ENCODE measurements around the gene MAGI1. TPM values are rescaled to one million over a fixed set of nuclear protein-coding genes. Genes with fewer than 3 reads are reported as not detected.

Gene MAGI1
- total RNA-seq, 3 donors from 2014 or later (not counting 1 experiment from before 2014, with no cell fraction given): not detected

DNA sequence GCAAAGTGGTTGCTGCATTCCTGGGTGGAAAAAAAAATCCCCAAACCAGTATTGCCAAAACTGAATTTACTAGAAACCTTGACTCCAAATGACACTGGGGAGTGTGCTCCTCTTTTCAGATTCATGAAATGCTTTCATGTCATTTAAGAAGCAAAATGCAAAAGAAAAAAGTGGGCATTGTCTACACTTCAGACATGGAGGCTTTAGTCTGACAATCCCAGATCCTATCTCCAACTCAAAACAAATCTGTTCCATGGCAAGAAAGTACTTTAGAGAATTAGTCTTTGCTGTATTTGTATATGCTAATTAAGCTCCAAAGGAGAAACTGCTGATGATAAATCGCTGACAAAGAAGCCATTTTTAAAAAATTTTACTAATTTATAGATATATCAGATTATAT lies 366.7 kb downstream of the MAGI1 start:
- H3K27ac Mint-ChIP-seq: no peak overlapping the region
- no peak for TF ChIP-seq CTCF (IDR thresholded peaks at IDR 0.05)
- Histone ChIP-seq H3K4me3 (ENCODE audit: low read length) (no peak overlapping the region), H3K9me3 (ENCODE audit: control insufficient read depth, insufficient read depth, low read length) (no peaks in the 10 kb centered on the region), H3K27me3 (ENCODE audit: control insufficient read depth, insufficient read depth, low read length) (no peaks in the 10 kb centered on the region), H3K4me1 (ENCODE audit: control insufficient read depth, insufficient read depth, low read length) (no peaks in the 10 kb centered on the region), H3K27ac (ENCODE audit: low read length) (no peak overlapping the region), H3K36me3 (ENCODE audit: control insufficient read depth, insufficient read depth, low read length) (no peaks in the 10 kb centered on the region)
- no peaks in the 10 kb centered on the region for H3K36me3 Mint-ChIP-seq
- H3K4me1 Mint-ChIP-seq: no peaks in the 10 kb centered on the region
- no peak for DNase-seq
- intact Hi-C loops (cut with micrococcal nuclease): no loop called here
- H3K27me3 Mint-ChIP-seq (ENCODE audit: low read depth in 2 of 2): no peaks in the 10 kb centered on the region
- no CpG with 5 or more reads among the region's 1 CpG for WGBS (ENCODE audit: insufficient coverage)
- ATAC-seq: no peak
- H3K4me3 Mint-ChIP-seq: no peak overlapping the region
- no peaks in the 10 kb centered on the region for H3K9me3 Mint-ChIP-seq

- no peak for DNase-seq
- no peaks in the 10 kb centered on the region for H3K9me3 Mint-ChIP-seq
- ATAC-seq: no peak
- H3K27me3 Mint-ChIP-seq (ENCODE audit: low read depth in 2 of 2): no peaks in the 10 kb centered on the region
- H3K36me3 ChIP-seq (ENCODE audit: control insufficient read depth, insufficient read depth, low read length): no peaks in the 10 kb centered on the region
- H3K4me1 ChIP-seq (ENCODE audit: control insufficient read depth, insufficient read depth, low read length): no peaks in the 10 kb centered on the region
- no peaks in the 10 kb centered on the region for H3K36me3 Mint-ChIP-seq
- no peaks in the 10 kb centered on the region for H3K27me3 ChIP-seq (ENCODE audit: control insufficient read depth, insufficient read depth, low read length)
- WGBS (ENCODE audit: insufficient coverage): 90% methylated on average over 3 of the region's 3 CpGs
- H3K27ac ChIP-seq (ENCODE audit: low read length): no peak overlapping the region
- H3K4me1 Mint-ChIP-seq: no peaks in the 10 kb centered on the region
- H3K9me3 ChIP-seq (ENCODE audit: control insufficient read depth, insufficient read depth, low read length): no peaks in the 10 kb centered on the region
- no peak for TF ChIP-seq CTCF (IDR thresholded peaks at IDR 0.05)
- H3K4me3 ChIP-seq (ENCODE audit: low read length): no peak overlapping the region
- intact Hi-C loops (cut with micrococcal nuclease): no loop called here
- no peak overlapping the region for H3K27ac Mint-ChIP-seq
- no peak overlapping the region for H3K4me3 Mint-ChIP-seq
Measured at GRCh38 chr3:65671004-65671403, 367.7 kb downstream of the MAGI1 start.

GRCh38 chr3:65669163-65669875 lies 369.4 kb downstream of the MAGI1 start:
- H3K9me3 ChIP-seq (ENCODE audit: control insufficient read depth, insufficient read depth, low read length): no peaks in the 10 kb centered on the region
- no peak overlapping the region for H3K4me3 ChIP-seq (ENCODE audit: low read length)
- Mint-ChIP-seq H3K9me3 (no peaks in the 10 kb centered on the region), H3K27ac (no peak overlapping the region), H3K4me3 (no peak overlapping the region), H3K27me3 (ENCODE audit: low read depth in 2 of 2) (no peaks in the 10 kb centered on the region), H3K36me3 (no peaks in the 10 kb centered on the region), H3K4me1 (no peaks in the 10 kb centered on the region)
- H3K4me1 ChIP-seq (ENCODE audit: control insufficient read depth, insufficient read depth, low read length): no peaks in the 10 kb centered on the region
- ATAC-seq (no peak), DNase-seq (no peak)
- 77% methylated on average over 4 of the region's 5 CpGs for WGBS (ENCODE audit: insufficient coverage)
- no peaks in the 10 kb centered on the region for H3K36me3 ChIP-seq (ENCODE audit: control insufficient read depth, insufficient read depth, low read length)
- TF ChIP-seq CTCF (IDR thresholded peaks at IDR 0.05): no peak
- intact Hi-C loops (cut with micrococcal nuclease): no loop called here
- H3K27ac ChIP-seq (ENCODE audit: low read length): no peak overlapping the region
- no peaks in the 10 kb centered on the region for H3K27me3 ChIP-seq (ENCODE audit: control insufficient read depth, insufficient read depth, low read length)

- no peak for ATAC-seq
- no peak for TF ChIP-seq CTCF (IDR thresholded peaks at IDR 0.05)
- no peak overlapping the region for H3K27ac ChIP-seq (ENCODE audit: low read length)
Measured at GRCh38 chr3:65667963-65668362, 370.8 kb downstream of the MAGI1 start.

More at GRCh38 chr3:65667963-65668362, 370.8 kb downstream of the MAGI1 start:
- H3K27ac Mint-ChIP-seq: no peak overlapping the region
- H3K36me3 Mint-ChIP-seq: no peaks in the 10 kb centered on the region
- no peak overlapping the region for H3K4me3 Mint-ChIP-seq
- no peaks in the 10 kb centered on the region for H3K27me3 ChIP-seq (ENCODE audit: control insufficient read depth, insufficient read depth, low read length)
- DNase-seq: no peak
- H3K9me3 Mint-ChIP-seq: no peaks in the 10 kb centered on the region
- no peaks in the 10 kb centered on the region for H3K36me3 ChIP-seq (ENCODE audit: control insufficient read depth, insufficient read depth, low read length)
- no peaks in the 10 kb centered on the region for H3K27me3 Mint-ChIP-seq (ENCODE audit: low read depth in 2 of 2)
- H3K4me3 ChIP-seq (ENCODE audit: low read length): no peak overlapping the region
- H3K9me3 ChIP-seq (ENCODE audit: control insufficient read depth, insufficient read depth, low read length): no peaks in the 10 kb centered on the region
- no peaks in the 10 kb centered on the region for H3K4me1 Mint-ChIP-seq
- intact Hi-C loops (cut with micrococcal nuclease): no loop called here
- H3K4me1 ChIP-seq (ENCODE audit: control insufficient read depth, insufficient read depth, low read length): no peaks in the 10 kb centered on the region
- WGBS (ENCODE audit: insufficient coverage): 95% methylated on average over 4 of the region's 4 CpGs

All from natural killer cell (primary cell).